DND-41 (cell line): ENCODE results near the gene ERGIC1.

Experiments
- CTCF ChIP-seq: IDR thresholded peaks from 2 replicates; pipeline ENCODE4 v1.5.1; 2012; ENCODE audit warnings: borderline replicate concordance, low read length, moderate library complexity, mild to moderate bottlenecking; ENCODE audit not compliant: poor library complexity, severe bottlenecking; ENCODE audit errors: extremely low read depth
- EZH2 ChIP-seq: IDR thresholded peaks from 3 replicates; pipeline ENCODE4 v1.6.1; 2012; ENCODE audit warnings: borderline replicate concordance, low read depth, mild to moderate bottlenecking, moderate library complexity, low read length, inconsistent platforms; ENCODE audit not compliant: severe bottlenecking

GRCh38 chr5:172957458-172957857, 123.4 kb downstream of the ERGIC1 start:
- TF ChIP-seq CTCF (no peak), EZH2 (no peak)
